Glomerular visceral epithelial cell (primary cell): Measurements from ENCODE around the gene BRI3BP.

Experiments used
- DNase-seq: peaks from one replicate; pipeline ENCODE4 v3.0.0-alpha.2; 2016; ENCODE audit errors: extremely low spot score

Gene BRI3BP, protein sequence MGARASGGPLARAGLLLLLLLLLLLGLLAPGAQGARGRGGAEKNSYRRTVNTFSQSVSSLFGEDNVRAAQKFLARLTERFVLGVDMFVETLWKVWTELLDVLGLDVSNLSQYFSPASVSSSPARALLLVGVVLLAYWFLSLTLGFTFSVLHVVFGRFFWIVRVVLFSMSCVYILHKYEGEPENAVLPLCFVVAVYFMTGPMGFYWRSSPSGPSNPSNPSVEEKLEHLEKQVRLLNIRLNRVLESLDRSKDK

DNA sequence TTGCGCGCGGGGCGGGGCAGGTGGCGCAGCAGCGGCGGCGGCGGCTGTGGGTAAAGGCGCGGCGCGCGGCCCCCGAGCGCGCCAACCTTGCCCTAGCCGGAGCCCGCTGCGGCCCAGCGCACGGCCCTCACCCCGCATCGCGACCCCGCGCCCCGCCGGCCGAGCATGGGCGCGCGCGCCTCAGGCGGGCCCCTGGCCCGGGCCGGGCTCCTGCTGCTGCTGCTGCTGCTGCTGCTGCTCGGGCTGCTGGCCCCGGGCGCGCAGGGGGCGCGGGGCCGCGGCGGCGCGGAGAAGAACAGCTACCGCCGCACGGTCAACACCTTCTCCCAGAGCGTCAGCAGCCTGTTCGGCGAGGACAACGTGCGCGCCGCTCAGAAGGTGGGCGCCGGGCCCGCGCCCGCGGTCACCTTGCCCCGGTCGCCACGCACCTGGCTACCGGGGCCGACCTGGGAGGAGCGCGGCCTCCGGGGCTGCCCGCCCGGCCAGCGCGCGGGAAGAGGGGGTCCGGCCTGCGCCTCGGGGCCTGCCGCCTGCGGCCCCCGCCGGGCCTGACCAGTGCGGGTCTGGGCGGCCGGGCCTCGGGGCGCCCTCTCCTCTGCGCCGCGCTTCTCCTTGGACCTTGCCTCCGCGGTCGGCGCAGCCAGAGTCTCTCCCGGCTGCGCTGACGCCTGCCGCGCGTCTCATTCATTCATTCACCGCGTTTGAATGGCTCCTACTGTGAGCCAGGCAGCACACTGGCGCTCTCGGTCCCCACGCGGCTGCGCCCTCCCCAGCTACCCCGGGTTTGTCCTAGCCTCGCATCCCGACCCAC, at the start of gene BRI3BP:
BRI3BP (plus strand) TSS at position 20 of the 811 bp plus-strand sequence; CDS start at position 166, 146 bp downstream.
- peak; percentile 63 for DNase-seq

DNA sequence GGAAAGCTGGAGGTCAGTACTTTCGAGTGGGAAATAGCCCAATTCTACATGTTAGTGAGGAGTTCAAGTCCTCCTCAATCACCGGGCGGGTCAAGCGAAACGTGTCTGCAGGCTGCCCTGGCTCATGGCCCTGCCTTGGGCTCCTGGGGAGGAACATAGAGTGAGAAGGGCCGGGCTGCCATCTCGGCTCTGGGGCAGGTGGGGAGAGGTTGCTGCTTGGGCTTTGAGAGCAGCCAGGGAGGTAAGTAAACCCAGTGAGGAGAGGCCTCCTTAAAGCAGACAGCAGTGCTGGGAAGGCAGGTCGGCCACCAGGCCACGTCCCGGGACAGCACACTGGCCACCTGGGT, 47.0 kb upstream of the BRI3BP start:
- no peak for DNase-seq

DNA sequence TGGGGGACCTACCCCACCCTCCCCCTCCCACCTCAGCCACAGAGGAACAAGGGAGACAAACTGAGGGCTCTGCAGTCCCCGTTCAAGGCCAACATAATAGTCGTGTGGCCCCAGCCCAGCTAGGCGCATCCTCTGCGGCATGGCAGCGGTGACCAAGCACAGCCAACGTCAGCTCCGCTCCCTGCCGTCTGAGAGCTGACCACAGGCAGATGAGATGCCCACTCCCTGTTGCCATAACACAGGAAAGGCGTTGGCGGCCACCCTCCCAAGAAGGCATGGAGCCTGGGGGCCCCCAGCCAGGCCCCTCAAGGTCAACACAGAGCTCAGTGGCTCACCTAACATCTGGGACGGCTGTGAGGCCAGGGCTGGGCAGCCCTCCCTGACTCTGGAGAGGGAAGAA, 46.4 kb upstream of the BRI3BP start:
- no peak for DNase-seq

DNA sequence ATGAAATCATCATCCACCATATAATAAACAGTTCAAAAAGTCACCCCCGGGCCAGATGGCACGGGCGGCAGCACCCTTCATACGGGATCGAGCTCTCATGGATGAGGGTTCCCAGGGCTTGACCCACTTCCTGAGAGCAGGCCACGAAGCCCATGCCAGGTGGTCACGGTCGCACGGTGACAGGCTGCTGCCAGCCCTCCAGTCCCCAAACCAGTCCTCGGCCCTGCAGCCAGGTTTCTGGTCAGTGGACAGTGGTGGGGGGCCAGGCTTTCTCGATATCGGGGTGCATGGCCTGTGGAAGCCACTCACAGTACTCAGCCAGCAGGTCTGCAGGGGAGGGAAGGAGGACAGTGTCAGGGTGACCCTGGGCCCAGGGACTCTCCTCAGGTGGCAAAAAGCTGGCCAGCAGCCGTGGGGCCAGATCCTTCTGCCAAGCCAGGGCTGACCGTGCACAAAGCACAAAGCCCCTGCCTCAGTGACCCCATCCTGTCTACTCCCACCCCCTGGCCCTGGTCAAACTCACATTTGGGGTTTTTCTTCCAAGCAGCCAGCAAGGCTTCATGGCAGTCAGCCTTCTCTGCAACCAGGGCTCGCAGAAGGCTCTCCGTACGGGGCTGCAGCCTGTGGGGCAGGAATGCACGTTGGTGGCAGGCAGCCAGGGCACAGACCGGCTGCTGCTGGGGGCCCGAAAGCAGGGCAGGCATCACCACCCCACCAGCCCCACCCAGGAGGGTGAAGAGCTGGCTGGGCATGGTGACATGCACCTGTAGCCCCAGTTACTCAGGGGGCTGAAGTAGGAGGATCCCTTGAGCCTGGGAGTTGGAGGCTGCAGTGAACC, 45.7 kb upstream of the BRI3BP start:
- DNase-seq = no peak

DNA sequence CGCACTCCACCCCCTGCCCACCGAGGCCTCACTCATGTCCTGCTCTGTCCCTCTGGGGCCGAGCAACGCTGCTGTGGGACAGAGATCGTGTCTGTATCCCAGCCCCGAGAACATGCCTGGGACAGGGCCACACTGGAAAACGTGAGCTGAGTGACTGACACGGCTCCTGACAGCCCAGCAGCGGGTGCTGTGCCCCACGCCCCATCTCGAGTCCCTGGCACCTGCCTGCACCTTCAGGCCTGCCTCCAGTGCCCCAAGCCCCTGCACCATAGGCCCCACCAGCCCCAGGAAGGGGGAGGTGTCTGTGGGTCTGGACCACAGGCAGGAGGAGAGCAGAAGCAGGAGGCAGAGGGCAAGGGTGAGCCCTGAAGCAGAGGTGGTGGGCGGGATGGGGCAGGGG, 44.4 kb upstream of the BRI3BP start:
- DNase-seq = no peak

DNA sequence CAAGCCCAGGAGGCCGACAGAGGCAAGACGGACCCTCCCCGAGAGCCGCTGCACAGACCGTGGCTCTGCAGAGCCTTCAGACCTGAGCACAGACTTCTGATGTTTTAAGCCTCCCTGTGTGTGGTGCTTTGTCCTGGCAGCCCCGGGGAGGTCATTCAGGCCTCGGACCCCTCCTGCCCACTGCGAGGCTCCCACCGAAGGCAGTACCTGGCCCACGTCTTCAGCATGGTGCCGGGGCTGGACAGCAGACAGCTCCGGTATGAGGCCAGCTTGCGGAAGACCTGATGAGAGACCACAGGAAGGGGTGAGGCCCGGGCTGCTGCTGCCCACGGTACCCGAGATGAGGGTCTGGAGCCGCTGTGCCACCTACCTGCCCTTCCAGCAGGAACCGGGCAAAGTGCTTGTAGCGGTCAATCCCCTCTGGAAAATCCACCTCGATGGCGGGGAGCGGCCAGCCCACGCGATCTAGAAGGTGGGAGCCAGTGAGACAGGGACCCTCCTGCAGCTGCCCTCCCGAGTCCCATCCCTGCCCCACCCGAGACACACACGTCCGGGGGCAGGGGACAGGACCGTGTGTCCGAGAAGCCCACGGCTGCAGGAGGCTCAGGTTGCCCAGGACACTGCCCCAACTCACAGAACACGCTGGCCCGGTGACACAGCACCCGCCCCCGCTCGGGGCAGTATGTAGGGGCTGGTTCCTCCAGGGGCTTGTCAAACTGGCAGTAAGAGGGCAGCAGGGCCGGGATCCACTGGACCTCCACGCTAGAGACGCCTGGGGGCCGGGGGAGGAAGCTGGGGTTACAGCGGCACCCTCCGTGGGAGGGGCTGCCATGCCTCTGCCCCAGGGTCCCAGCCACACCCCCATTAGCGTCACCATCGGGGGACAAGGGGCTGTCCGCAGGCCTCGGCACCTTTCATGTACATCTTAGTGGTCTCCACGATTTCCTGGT, 43.4 kb upstream of the BRI3BP start:
- no peak for DNase-seq

DNA sequence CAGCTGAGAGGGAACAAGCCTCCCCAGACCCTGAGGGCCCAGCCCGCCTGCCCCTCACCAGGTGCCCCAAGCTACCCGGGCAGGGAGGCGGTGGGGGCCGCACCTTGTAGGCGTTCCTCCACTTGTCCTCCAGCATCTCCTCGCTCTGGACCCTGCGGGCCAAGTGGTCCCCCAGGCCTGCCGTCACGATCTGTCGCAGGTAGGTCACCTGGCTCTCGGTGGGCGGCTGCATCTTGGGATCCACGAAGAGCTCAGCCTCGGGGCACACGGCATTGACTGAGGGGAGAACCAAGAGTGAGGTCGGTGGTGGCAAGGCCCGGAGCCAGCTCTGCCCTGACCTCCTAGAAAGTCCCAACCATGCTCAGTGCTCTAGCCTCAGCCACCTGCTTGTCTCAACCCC, 41.1 kb upstream of the BRI3BP start:
- no peak for DNase-seq

DNA sequence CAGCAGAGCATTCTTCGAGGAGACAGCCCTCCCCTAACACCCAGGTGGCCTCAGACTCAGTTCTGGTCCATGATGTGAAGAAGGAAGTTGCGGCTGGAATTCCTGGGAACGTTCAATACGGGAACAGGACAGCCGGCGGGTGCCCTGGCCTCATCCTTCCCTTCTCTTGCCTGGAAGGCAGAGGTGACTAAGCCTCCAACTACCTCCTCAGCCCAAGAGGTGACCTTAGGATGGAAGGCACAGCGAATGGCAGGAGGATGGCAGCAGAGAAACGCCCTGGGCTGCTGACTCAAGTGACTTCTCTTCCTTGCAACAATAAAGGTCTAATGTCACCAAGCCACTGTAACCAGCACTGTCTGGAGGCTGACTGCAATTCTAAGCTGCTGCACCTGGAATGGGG, 40.6 kb upstream of the BRI3BP start:
- no peak for DNase-seq

DNA sequence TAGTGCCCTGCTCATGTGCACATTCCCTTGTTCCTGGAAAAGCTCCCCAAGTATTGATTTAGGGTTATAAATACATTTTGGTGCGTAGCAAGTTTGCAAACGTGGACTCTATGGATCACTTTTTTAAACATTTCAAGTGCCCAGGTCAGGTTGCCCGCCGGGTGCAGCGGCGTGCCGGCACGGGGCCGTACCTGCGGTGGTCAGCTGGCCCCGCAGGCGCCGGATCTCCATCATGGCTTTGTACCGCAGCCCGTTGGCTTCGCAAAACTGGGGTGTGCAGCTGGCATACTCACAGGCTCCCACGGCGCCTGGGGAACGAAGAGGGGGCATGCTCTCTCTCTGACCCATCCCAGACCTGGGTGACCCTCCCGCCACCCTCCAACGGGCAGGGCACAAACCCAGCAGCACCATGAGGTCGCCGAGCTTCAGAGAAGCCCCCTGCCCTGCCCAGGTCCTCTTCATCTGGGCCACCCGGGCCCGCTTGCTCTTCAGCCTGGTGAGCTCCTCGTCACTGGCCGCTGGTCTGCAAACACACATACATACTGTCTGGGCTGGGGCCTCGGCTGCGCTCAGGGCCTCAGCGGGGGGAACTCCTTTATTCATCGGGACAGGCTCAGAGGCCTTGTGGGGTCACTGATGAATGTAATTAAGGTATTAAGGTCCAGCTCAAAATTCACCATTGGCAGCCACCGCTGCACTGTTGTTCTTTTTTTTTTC, 39.6 kb upstream of the BRI3BP start:
- DNase-seq = no peak

DNA sequence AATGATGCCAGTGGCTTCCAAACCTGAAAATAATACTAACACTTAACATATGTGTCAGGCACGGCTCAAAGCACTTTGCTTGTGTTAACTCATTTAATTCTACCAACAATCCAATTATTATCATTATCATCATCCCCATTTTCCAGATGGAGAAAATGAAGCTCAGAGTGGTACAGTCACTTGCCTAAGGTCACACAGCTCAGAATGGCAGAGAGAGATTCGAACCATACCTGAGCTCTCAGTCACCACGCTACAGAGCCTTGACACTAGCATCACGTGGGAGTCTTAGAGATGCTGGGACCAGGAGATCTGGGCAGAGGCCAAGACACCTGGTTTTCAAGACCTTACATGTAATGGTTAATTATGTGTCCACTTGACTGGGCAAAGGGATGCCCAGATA, 38.7 kb upstream of the BRI3BP start:
- DNase-seq = no peak

DNA sequence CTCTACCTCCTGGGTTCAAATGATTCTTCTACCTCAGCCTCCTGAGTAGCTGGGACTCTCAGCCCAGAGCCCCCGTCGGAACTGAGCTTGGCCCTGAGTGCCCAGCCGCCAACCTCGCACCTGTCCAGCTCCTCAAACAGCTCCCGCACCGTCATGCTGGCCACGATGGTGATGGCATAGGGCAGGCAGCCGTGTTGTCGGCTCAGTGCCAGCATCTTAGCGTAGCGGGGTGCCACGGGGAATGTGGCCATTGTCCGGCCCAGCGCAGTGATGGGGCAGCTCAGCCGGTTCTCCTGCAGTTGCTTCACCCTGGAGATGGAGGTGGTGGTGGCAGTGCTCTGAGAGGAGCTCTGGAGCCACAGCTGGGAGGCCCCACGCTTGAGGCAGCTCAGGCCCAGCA, 36.9 kb upstream of the BRI3BP start:
- no peak for DNase-seq

DNA sequence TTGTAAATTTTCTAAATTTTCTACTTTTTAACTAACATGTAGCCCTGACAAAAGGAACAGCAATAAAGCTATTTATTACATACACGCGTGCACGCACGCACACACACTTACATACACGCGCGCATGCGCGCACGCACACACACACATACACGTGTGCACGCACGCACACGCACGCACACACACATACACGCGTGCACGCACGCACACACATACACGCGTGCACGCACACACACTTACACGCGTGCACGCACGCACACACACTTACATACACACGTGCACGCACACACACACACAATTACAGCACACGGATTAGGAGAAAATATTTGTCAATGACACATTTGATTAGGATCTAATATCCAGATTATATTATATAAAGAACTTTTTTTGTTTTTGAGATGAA, 32.4 kb upstream of the BRI3BP start:
- DNase-seq = no peak

DNA sequence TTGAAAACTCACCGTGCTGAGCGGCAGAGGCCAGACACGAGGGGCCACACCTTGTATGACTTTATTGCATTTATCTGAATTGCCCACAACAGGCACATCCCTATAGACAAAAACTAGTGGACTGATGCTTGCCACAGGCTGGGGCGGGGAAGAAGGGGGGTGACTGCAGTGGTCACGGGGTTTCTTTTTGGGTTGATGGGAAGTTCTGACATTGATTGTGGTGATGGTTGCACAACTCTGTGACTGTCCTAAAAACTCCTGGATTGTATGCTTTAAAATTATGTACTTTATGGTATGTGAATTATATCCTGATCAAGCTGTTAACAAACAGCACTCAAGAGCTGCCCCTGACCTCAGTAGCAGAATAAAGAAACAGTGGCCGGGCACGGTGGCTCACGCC, 30.2 kb upstream of the BRI3BP start:
- DNase-seq = no peak

DNA sequence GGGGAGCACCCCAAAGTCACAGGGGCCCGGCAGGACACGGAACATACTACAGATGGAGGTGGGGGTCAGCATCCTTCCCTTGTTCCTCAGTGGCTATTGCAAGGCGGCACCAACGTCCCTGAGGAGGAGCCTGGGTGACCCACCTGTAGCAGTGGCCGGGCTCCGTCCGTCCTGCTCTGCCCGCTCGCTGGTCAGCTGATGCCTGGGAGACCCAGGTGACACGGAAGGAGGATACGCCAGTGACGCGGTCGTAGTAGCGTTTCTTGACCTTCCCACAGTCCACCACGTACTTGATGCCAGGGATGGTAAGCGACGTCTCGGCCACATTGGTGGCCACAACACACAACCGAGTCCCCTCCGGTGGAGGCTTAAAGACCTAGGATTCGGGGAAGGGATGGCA, 29.2 kb upstream of the BRI3BP start:
- no peak for DNase-seq

DNA sequence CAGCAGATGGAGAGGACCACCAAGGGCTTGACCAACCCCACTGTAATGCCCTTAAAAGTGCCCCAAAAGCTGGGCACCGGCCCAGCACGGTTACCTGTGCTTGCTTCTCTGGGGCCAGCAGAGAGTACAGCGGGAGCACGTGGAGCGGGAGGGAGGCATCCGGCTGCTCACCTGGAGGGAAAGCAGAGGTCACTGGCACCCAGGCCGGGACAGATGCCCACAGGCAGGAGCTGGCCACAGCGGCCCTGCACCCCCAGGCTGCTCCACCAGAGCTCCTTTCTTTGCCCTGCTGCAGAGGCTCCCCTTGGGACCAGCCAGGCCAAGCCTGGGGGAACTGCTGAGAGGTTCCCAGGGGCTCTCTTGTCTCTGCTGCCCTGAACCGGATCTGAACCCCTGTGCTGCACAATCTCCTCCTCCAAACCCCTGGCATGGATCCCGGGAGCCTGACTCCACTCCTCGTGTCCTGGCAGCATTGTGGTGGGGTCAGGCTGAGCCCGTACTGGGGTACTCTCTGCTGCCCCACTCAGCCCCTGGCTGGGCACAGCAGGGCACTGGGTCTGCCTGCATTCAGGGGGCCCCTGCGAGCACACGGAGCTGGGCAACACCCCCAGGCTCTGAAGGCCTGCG, 28.5 kb upstream of the BRI3BP start:
- no peak for DNase-seq

DNA sequence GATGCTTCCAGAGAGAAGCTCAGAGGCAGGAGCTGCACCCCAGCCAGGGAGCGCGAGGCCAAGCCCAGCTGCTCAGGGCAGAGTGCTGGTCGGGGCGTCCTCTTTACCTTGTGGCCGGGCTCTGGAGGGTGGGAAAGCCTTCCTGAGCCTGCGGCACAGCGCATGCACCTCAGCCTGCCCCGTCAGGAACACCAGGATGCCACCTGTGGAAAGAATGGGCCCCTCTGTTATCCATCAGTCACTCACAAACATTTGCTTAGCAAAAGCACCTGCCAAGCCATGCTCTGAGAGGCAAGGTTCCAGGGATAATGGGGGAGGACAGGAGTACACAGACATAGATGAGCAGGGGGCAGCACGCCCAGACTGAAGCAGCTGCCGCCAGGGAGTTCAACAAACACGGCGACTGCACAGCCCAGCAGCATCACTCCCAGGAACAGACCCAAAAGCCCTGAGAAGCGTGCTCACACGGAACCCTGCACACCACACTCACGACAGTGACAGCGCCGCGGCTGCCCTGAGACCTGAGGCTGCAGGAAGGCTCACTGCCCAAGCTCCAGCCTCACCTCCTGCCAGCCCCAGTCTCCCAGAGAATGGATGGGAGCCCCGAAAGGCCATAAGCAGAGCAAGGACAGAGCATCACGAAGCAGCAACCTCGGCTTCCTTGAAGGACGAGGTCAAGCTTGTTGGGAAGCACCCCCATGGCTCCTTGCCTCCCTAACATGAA, 26.3 kb upstream of the BRI3BP start:
- DNase-seq = no peak

DNA sequence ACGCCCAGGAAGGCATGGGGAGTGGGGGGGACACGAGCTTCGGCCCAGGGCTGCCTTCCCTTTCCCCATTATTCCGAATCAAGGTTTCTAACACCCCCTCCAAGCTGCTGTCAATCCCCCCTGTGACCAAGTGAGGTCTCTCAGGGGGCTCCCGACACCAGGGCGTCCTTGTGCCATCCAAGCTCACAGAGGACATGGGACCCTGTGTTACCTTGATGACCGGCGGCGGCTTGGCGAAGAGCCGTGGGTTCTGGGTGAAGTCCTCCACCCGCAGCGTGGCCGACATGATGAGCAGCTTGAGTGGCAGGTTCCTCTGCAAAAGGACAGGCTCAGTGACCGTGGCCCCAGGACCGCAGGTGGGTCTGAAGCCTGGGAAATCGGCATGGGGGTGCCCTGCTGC, 24.8 kb upstream of the BRI3BP start:
- DNase-seq = no peak

DNA sequence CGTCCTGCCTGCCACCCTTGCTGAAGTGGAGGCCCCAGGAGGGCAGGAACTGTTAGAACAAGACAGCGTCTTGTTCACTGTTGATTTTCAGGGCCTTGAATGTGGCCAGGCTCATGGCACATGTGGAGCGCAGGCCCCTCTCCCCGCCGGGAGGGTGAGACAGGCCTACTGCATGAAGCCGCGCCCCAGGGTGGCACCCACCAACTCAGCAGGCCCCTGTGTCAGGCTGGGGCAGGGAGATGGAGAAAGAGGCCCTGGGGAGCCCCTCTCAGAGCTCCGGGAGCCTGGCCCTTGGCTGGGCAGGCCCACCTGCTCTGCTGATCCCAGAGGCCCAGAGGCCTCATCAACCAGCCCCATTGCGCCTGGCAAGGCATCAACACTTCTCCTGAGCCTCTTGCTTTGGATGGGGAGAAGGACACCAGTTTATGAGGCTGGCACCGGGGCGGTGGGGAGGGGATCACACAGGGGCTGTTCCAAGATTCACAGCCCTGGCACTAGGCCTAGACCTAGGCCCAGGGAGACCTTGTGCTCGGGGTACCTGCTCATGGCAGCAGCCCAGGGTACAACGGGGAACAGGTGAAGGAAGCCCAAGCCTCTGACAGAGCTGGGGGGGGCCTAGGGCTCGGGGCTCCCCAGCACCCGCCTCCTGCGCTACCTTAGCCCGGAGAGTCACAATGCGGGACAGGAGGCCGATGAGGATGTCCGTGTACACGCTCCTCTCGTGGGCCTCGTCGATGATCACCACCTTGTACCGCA, 22.6 kb upstream of the BRI3BP start:
- DNase-seq = no peak

DNA sequence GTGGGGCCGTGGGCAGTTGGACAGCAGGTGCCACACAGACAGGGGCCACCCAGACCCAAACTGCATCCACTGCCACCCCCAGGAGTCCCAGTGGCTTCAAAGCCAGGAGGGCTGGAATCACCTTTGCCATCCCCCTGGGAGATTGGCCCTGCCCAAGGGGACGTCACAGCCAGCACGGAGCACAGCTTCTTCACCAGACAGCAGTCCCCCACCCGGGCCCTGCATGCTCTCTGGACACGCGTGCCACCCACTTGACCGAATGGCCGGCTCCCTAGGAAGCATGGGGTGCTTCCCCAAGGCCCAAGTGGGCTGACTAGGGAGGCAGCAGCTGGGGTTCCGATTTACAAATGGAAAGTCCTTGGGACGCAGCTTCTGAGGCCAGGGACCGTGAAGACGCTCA, 21.8 kb upstream of the BRI3BP start:
- no peak for DNase-seq
